T-helper 2 cell treated with Interferon-gamma antibody and Interleukin-4, amounts not matched to agents 100 ng/mL and 5 ng/mL, for 36 hours (primary cell): ENCODE results near the gene TYRO3. TPM values are rescaled to one million over a fixed set of nuclear protein-coding genes. Genes with fewer than 3 reads are reported as not detected.
"Not testable (repeated sequence)": the region's sequence is repeated elsewhere in the genome, so short reads cannot be mapped to it uniquely, and the experiment has no call there.

Source experiments
- intact Hi-C: fragments of 100-400 bp; cut with micrococcal nuclease; formaldehyde crosslinking; loops from one replicate; pipeline ENCODE4 v1.15.1; 2023
- total RNA-seq: library from RNA; stranded (reverse); gene quantifications from 2 replicates; pipeline ENCODE4 v1.2.3, GENCODE V29; 2022

Gene TYRO3
- total RNA-seq, 1 donor from 2014 or later: 1.3 TPM

GRCh38 chr15:41572866-41573265 lies 13.9 kb downstream of the TYRO3 start:
- intact Hi-C loops: no loop called here

- intact Hi-C loops: no loop called here
Observed at GRCh38 chr15:41573396-41573795, 14.4 kb downstream of the TYRO3 start.

GRCh38 chr15:41574158-41574557 lies 15.1 kb downstream of the TYRO3 start:
- intact Hi-C loops: no loop called here

- intact Hi-C loops: no loop called here
Observed at GRCh38 chr15:41575282-41575681, 16.3 kb downstream of the TYRO3 start.

GRCh38 chr15:41577863-41578735 lies 19.1 kb downstream of the TYRO3 start:
- intact Hi-C loops: no loop called here

- intact Hi-C loops: no loop called here
Observed at GRCh38 chr15:41578736-41579383, 19.8 kb downstream of the TYRO3 start.

GRCh38 chr15:41581110-41581509 lies 22.1 kb downstream of the TYRO3 start:
- intact Hi-C loops: no loop called here

- intact Hi-C loops: no loop called here
Observed at GRCh38 chr15:41583795-41584194, 24.8 kb downstream of the TYRO3 start.

- intact Hi-C loops: no loop called here
Observed at GRCh38 chr15:41584636-41585126, 25.7 kb downstream of the TYRO3 start.

GRCh38 chr15:41585127-41586047 lies 26.4 kb downstream of the TYRO3 start:
- intact Hi-C loops: no loop called here

GRCh38 chr15:41586531-41587282 lies 27.7 kb downstream of the TYRO3 start:
- intact Hi-C loops: not testable (repeated sequence)

GRCh38 chr15:41589018-41589417 lies 30.0 kb downstream of the TYRO3 start:
- intact Hi-C loops: not testable (repeated sequence)

GRCh38 chr15:41589571-41589970 lies 30.6 kb downstream of the TYRO3 start:
- intact Hi-C loops: not testable (repeated sequence)

GRCh38 chr15:41591217-41591616 lies 32.2 kb downstream of the TYRO3 start:
- intact Hi-C loops: not testable (repeated sequence)

- intact Hi-C loops: not testable (repeated sequence)
Observed at GRCh38 chr15:41592718-41593117, 33.7 kb downstream of the TYRO3 start.

- intact Hi-C loops: no loop called here
Observed at GRCh38 chr15:41594801-41595746, 36.1 kb downstream of the TYRO3 start.

GRCh38 chr15:41596972-41597371 lies 38.0 kb downstream of the TYRO3 start:
- intact Hi-C loops: no loop called here

GRCh38 chr15:41597787-41598186 lies 38.8 kb downstream of the TYRO3 start:
- intact Hi-C loops: no loop called here

- intact Hi-C loops: no loop called here
Observed at GRCh38 chr15:41599061-41599460, 40.0 kb downstream of the TYRO3 start.
